Left renal cortex interstitium (tissue), 4 donors: ENCODE results near the gene CHST3. TPM values are rescaled to one million over a fixed set of nuclear protein-coding genes. Genes with fewer than 3 reads are reported as not detected.
"Not testable (repeated sequence)": the region's sequence is repeated elsewhere in the genome, so short reads cannot be mapped to it uniquely, and the experiment has no call there.

Experiments used
- DNase-seq, 4 donors: peaks; one replicate each; pipeline ENCODE4 v3.0.0-alpha.2; 2013; ENCODE audit warnings: low read depth in 4 of 4, low spot score in 2 of 4, missing footprints in 1 of 4
- polyA plus RNA-seq, 4 donors: library from polyadenylated mRNA; unstranded; fragments of 120-200 nt; gene quantifications; one replicate each; pipeline ENCODE4 v1.2.1, GENCODE V29; 2013; ENCODE audit not compliant: insufficient read length in 4 of 4

Gene CHST3
- polyA plus RNA-seq, 4 donors, result 17.8 to 21.7 (median 18.0) TPM

- no peak for DNase-seq
These were observed 62.3 kb downstream of the CHST3 start for GRCh38 chr10:72026278-72027111.

DNA sequence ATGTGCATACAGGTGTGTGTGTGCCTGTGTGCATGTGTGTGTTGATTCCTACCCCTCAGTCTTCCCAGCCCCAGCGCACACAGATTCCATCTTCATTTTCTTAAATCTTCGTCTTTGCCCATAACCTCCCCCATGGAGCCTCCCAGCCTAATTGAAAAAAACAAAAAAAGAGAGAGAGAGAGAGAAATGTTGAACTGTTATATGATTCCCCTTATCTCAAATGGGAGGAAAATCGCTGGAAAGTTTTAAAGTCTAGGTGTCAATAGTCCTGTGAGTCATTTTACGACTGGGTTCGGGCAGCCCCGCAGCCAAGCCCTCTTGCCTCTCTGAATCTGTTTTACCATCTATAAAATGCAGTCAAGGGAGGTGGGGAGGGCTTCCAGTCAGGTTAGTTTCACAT, 63.3 kb downstream of the CHST3 start:
- no peak for DNase-seq

DNA sequence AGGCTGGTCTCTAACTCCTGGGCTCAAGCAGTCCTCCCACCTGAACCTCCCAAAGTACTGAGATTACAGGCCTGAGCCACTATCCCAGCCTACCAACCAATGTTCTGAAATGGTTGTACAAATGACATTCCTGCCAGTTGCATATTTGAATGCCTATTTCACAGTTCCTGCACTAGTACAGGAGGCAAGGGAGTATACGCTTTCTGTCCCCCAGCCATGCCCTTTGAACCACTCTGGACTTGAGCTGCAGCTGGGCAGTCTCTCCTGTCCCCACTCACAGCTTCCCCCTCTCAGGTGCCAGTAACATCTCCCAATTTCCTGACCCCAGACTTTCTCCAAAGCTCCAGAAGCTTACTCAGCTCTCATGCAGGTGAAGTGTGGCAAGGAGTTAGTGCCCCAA, 65.2 kb downstream of the CHST3 start:
- no peak for DNase-seq

GRCh38 chr10:72030762-72031543, 66.8 kb downstream of the CHST3 start:
- no peak for DNase-seq

DNA sequence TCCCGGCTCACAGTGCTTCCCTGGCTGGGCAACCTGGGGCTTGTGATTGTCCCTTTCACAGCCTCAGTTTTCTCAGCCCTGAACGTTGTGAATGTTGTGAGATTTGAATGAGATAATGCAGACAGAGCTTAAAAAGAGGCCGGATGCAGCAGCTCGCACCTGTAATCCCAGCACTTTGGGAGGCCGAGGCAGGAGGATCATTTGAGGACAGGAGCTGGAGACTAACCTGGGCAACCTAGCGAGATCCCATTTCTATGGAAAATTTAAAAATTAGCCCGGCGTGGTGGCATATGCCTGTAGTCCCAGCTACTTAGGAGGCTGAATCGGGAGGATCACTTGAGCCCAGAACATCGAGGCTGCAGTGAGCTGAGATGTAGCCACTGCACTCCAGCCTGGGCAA, 67.5 kb downstream of the CHST3 start:
- DNase-seq, result no peak

GRCh38 chr10:72032409-72033162, 68.4 kb downstream of the CHST3 start:
- DNase-seq, result not testable (repeated sequence)

DNA sequence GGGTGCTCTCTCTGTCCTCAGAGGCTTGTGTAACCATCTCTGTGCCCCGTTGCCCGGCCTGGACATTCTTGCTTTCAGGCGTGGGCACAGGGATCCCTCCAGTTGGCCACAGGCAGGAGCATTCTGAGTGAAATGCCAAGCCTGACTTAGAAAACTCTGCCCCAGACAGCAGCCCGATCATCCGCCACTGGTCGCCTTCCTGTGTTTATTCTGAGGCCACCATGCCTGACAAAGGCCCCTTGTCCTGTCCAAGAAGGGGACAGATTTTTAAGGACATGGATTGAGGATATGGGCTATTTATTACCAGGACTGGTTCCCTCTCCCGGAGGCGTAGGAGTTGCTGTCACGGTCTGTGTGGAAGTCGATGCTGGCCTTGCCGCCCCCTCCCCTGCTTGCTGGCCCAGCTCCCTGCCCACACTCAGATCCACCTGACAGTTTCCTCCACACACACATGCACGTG, 69.9 kb downstream of the CHST3 start:
- DNase-seq, result no peak

DNA sequence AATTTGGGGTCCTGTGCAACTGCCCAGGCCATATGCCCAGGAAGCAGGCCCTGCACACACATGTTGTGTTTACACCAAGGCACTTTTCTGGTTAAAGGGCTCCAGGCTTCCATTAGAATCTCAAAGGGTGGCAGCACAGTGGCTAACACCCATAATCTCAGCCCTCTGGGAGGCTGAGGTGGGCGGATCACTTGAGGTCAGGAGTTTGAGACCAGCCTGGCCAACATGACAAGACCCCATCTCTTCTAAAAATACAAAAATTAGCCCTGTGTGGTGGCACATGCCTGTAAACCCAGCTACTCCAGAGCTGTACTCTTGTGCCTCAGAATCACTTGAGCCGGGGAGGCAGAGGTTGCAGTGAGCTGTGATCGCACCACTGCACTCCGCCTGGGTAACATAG, 70.6 kb downstream of the CHST3 start:
- no peak for DNase-seq

DNA sequence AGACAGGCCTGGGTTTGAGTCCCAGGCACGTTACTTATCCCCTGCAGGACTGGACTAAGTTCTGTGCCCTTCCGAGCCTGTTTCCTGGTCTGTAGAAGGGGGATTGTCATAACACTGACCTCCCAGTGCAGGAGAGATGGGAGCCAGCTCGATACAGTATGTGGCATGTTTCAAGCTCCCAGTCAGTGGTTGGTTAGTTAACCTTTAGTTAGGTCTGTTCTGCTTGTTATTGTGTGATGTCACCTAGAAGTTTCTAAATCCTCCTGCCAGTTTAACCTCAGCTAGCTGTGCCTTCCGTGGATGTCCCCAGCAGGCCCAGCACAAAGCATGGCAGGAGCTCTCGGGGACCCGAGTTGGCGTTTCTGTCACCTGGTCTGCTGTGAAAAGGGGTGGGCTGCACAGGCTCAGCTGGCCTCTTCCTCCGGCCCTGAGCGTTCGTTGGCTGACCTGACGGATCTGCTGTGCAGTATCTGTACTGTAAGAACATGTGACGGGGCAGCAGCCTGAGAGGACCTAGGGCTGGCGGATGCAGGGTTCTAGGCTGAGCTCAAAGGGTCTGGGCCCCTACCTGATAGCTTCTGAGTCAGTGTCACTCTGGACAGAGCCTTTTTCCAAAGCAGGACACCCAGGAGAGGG, 71.2 kb downstream of the CHST3 start:
- DNase-seq, result no peak

- no peak for DNase-seq
These were observed 73.1 kb downstream of the CHST3 start for GRCh38 chr10:72037266-72037665.

- DNase-seq, result no peak
These were observed 73.6 kb downstream of the CHST3 start for GRCh38 chr10:72037811-72038210.

- DNase-seq, result no peak
These were observed 74.3 kb downstream of the CHST3 start for GRCh38 chr10:72038458-72039001.

GRCh38 chr10:72039377-72039776, 75.2 kb downstream of the CHST3 start:
- DNase-seq, result no peak

GRCh38 chr10:72041491-72041890, 77.3 kb downstream of the CHST3 start:
- no peak for DNase-seq

- no peak for DNase-seq
These were observed 79.0 kb downstream of the CHST3 start for GRCh38 chr10:72043016-72043834.

DNA sequence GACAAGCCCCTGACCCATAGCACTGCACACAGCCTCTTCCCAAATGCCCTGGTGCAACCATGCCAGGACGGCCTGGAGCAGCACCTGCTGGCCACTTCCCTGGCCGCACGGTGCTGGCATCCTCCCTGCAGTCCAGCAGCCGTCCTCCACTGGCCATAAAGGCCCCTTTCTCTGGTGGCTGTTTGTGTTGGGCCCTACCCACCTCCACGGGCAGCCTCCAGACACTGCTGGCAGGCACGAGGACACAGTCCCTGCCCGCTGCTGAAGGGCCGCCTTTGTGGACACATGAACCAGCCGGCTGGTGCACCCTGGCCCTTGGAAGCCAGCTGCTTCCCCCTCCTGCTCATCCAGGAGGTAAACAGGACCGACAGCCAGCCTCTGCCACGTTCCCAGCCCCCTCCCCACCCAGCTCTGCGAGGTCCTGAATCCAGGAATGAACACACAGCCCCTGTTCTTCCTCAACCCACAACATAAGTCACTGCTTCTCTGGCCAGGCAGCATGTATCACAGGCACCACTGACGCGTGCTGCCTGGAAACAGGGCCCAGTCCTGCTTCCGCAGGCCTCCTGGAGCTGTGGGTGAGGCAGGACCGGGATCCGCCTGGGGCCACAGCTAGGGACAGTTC, 80.3 kb downstream of the CHST3 start:
- DNase-seq, result no peak

GRCh38 chr10:72045586-72045985, 81.4 kb downstream of the CHST3 start:
- no peak for DNase-seq

DNA sequence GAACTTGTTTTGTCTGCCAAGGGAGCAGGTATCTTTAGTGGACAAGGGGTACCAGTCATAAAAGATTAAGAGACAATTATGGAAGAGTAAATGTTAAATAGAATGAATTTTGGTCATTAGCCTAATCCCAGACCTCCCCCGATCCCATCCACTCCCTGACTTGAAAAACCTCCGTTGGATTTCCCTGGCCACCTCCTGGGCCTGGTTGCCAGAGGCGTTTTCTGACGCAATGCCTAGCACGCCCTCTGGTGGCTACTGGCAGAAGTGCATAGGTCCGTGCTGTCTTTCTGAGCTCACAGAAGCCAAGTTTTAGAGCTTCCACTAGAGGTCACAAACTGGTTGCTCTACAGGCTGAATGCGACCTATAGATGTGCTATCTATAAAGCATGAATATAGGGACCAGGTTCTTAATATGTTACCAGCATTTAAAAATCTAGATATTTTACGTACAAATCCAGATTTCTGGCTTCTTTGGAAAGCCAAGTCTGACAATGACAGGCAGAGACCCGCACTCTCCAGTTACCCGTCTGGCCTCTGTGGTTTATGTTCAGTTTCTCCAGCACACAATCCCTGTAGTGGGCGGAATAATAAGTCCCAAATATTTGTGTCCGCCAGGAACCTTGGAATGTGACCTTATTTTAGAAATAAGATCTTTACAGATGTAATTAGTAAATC, 84.4 kb downstream of the CHST3 start:
- DNase-seq, result peak; percentile 82 to 94 (median 90)
